Ovary (tissue), 3 donors: ENCODE data around the gene OBSCN.

Source experiments
- CTCF ChIP-seq, 3 donors: fragments of 450-650 bp in 2 of 3; fragments of 200-600 bp in 1 of 3; IDR thresholded peaks; one replicate each; pipeline versions ENCODE4 v1.5.1 to v1.8.0; 2016 to 2022; ENCODE audit warnings: antibody characterized with exemption in 3 of 3, mild to moderate bottlenecking in 1 of 3
- EP300 ChIP-seq: sonication (generic); formaldehyde crosslinking; IDR thresholded peaks from one replicate; pipeline ENCODE4 v1.6.1; 2017; ENCODE audit warnings: antibody characterized with exemption
- POLR2A ChIP-seq: fragments of 450-650 bp; IDR thresholded peaks from one replicate; pipeline ENCODE4 v1.6.1; 2017; ENCODE audit warnings: antibody characterized with exemption, mild to moderate bottlenecking, moderate library complexity
- donor health status: DM: no; HTN: no; CAD: no.

DNA sequence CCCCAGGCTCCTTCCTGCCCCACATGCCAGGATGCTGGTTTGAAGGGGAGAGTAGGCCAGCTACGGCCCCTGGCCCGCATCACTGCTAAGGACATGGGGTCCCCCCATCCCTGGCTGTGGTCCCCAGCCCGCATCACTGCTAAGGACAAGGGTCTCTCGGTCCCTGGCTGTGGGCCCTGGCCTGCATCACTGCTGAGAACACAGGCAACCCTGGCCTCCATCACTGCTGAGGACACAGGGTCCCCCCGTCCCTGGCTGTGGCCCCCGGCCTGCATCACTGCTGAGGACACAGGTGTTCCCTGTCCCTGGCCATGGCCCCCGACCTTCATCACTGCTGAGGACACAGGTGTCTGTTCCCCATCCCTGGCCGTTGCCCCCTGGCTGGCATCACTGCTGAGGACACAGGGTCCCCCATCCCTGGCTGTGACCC is 448 bp upstream of the OBSCN start:
- TF ChIP-seq CTCF (IDR thresholded peaks at IDR 0.05) (no peak), POLR2A (no peak), EP300 (no peak)
